ENCODE data around the gene PCDH18. TPM values are rescaled to one million over a fixed set of nuclear protein-coding genes. Genes with fewer than 3 reads are reported as not detected.

The PCDH18 gene
- total and polyA plus RNA-seq, 4 donors: 1.6 to 36.9 (median 15.9) TPM

GRCh38 chr4:137535718-137536117 lies 3.4 kb upstream of the PCDH18 start:
- no peaks in the 10 kb centered on the region for H3K27me3 ChIP-seq (ENCODE audit: control insufficient read depth in 1 of 2, insufficient read depth in 2 of 2, low read length in 1 of 2)
- 82 to 88% methylated on average over 1 of the region's 1 CpG for WGBS, 2 donors
- peaks cover 0 to under 1% of the 10 kb centered on the region in 2 donors for H3K4me1 ChIP-seq (ENCODE audit: control insufficient read depth in 1 of 2, insufficient read depth in 2 of 2, low read length in 2 of 2)
- DNase-seq (no peak), ATAC-seq (ENCODE audit: low FRiP score) (no peak)
- intact Hi-C loops (cut with DNase I): loop anchor here (10.0 kb wide), 3 partner anchors 159 to 411 kb away; no protein-coding TSS in a partner anchor
- H3K36me3 ChIP-seq (ENCODE audit: control insufficient read depth in 1 of 2, insufficient read depth in 2 of 2, low read length in 1 of 2): no peaks in the 10 kb centered on the region
- no peak overlapping the region for H3K4me3 ChIP-seq (ENCODE audit: low read length in 2 of 2)
- H3K9me3 ChIP-seq (ENCODE audit: control insufficient read depth, low read length): no peaks in the 10 kb centered on the region
- H3K27ac ChIP-seq (ENCODE audit: low read depth in 1 of 2, low read length in 2 of 2): no peak overlapping the region

DNA sequence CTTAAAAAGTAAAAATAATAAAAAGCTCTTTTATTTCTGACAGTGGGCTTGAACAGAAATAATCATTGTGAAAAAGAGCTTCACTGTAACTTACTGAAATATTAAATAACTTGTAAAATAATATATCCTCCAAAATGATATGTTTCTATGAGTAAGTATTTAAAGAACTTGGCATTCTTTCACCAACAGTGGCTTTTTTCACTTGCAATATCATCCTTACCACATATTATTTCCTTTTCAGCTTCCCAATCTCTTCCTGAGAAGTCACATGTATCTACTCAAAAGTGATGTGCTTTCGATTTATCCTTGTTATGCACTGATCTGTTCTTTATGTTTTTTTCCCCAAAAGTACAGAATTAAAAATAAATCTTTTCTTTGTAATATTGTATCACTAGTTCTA lies 2.2 kb upstream of the PCDH18 start:
- intact Hi-C loops (cut with DNase I): loop anchor here (5.0 to 10.0 kb wide), 6 partner anchors 102 to 410 kb away; no protein-coding TSS in a partner anchor
- peaks cover 0 to 6% of the 10 kb centered on the region in 2 donors for H3K4me1 ChIP-seq (ENCODE audit: control insufficient read depth in 1 of 2, insufficient read depth in 2 of 2, low read length in 2 of 2)
- WGBS, 2 donors: 96 to 98% methylated on average over 1 of the region's 1 CpG
- H3K36me3 ChIP-seq (ENCODE audit: control insufficient read depth in 1 of 2, insufficient read depth in 2 of 2, low read length in 1 of 2): no peaks in the 10 kb centered on the region
- no peak overlapping the region for H3K27ac ChIP-seq (ENCODE audit: low read depth in 1 of 2, low read length in 2 of 2)
- H3K9me3 ChIP-seq (ENCODE audit: control insufficient read depth, low read length): no peaks in the 10 kb centered on the region
- DNase-seq (no peak), ATAC-seq (ENCODE audit: low FRiP score) (no peak)
- no peak overlapping the region for H3K4me3 ChIP-seq (ENCODE audit: low read length in 2 of 2)
- no peaks in the 10 kb centered on the region for H3K27me3 ChIP-seq (ENCODE audit: control insufficient read depth in 1 of 2, insufficient read depth in 2 of 2, low read length in 1 of 2)

- peaks cover 0 to 6% of the 10 kb centered on the region in 2 donors for H3K4me1 ChIP-seq (ENCODE audit: control insufficient read depth in 1 of 2, insufficient read depth in 2 of 2, low read length in 2 of 2)
- H3K4me3 ChIP-seq (ENCODE audit: low read length in 2 of 2): no peak overlapping the region
- 72 to 76% methylated on average over 2 of the region's 2 CpGs for WGBS, 2 donors
- no peak for ATAC-seq (ENCODE audit: low FRiP score)
- no peaks in the 10 kb centered on the region for H3K9me3 ChIP-seq (ENCODE audit: control insufficient read depth, low read length)
- H3K27me3 ChIP-seq (ENCODE audit: control insufficient read depth in 1 of 2, insufficient read depth in 2 of 2, low read length in 1 of 2): no peaks in the 10 kb centered on the region
- H3K36me3 ChIP-seq (ENCODE audit: control insufficient read depth in 1 of 2, insufficient read depth in 2 of 2, low read length in 1 of 2): no peaks in the 10 kb centered on the region
- H3K27ac ChIP-seq (ENCODE audit: low read depth in 1 of 2, low read length in 2 of 2): no peak overlapping the region
- intact Hi-C loops (cut with DNase I): loop anchor here (5.0 to 10.0 kb wide), 6 partner anchors 102 to 409 kb away; no protein-coding TSS in a partner anchor
- no peak for DNase-seq
Measured at GRCh38 chr4:137533855-137534254, 1.6 kb upstream of the PCDH18 start.

DNA sequence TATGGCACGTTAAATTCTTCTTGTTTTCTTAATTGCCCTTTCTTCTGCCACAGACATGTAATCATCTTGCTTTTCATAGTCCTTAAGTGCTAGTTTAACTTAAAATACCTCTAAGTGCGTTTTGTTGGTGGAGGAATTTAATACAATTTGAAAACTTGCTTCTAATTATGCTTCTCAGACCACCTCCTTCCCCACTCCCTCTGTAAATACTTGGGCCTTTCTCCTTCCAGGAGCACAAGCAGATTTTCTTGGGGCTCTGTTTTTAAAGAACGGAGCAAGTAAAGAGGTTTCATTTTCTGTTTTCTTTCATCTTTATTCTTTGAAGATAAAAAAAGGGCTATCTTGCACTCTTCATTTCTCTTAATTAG lies 559 bp upstream of the PCDH18 start:
- Histone ChIP-seq H3K4me3 (ENCODE audit: low read length in 2 of 2) (peak overlapping the region; percentile 73 to 88), H3K9me3 (ENCODE audit: control insufficient read depth, low read length) (no peaks in the 10 kb centered on the region), H3K4me1 (ENCODE audit: control insufficient read depth in 1 of 2, insufficient read depth in 2 of 2, low read length in 2 of 2) (peaks cover 2 to 8% of the 10 kb centered on the region in 2 donors), H3K27me3 (ENCODE audit: control insufficient read depth in 1 of 2, insufficient read depth in 2 of 2, low read length in 1 of 2) (no peaks in the 10 kb centered on the region), H3K27ac (ENCODE audit: low read depth in 1 of 2, low read length in 2 of 2) (no peak overlapping the region), H3K36me3 (ENCODE audit: control insufficient read depth in 1 of 2, insufficient read depth in 2 of 2, low read length in 1 of 2) (no peaks in the 10 kb centered on the region)
- intact Hi-C loops (cut with DNase I): loop anchor here (5.0 to 10.0 kb wide), 6 partner anchors 101 to 408 kb away; no protein-coding TSS in a partner anchor
- whole genome bisulfite sequencing, 2 donors: 1% methylated on average over 3 of the region's 3 CpGs
- ATAC-seq (ENCODE audit: low FRiP score) (no peak), DNase-seq (no peak)

- no peaks in the 10 kb centered on the region for H3K9me3 ChIP-seq (ENCODE audit: control insufficient read depth, low read length)
- 1 to 2% methylated on average over 13 of the region's 13 CpGs for WGBS, 2 donors
- peak in 1 of 2 donors; percentile 32 for DNase-seq
- peak overlapping the region; percentile 28 to 74 for H3K27ac ChIP-seq (ENCODE audit: low read depth in 1 of 2, low read length in 2 of 2)
- peak overlapping the region; percentile 73 to 88 for H3K4me3 ChIP-seq (ENCODE audit: low read length in 2 of 2)
- intact Hi-C loops (cut with DNase I): loop anchor here (2.0 to 10.0 kb wide), 7 partner anchors 99 to 407 kb away; no protein-coding TSS in a partner anchor
- H3K36me3 ChIP-seq (ENCODE audit: control insufficient read depth in 1 of 2, insufficient read depth in 2 of 2, low read length in 1 of 2): no peaks in the 10 kb centered on the region
- no peaks in the 10 kb centered on the region for H3K27me3 ChIP-seq (ENCODE audit: control insufficient read depth in 1 of 2, insufficient read depth in 2 of 2, low read length in 1 of 2)
- peaks cover 5 to 11% of the 10 kb centered on the region in 2 donors for H3K4me1 ChIP-seq (ENCODE audit: control insufficient read depth in 1 of 2, insufficient read depth in 2 of 2, low read length in 2 of 2)
- peak; percentile 60 for ATAC-seq (ENCODE audit: low FRiP score)
Measured at GRCh38 chr4:137531168-137531985, 917 bp downstream of the PCDH18 start.

DNA sequence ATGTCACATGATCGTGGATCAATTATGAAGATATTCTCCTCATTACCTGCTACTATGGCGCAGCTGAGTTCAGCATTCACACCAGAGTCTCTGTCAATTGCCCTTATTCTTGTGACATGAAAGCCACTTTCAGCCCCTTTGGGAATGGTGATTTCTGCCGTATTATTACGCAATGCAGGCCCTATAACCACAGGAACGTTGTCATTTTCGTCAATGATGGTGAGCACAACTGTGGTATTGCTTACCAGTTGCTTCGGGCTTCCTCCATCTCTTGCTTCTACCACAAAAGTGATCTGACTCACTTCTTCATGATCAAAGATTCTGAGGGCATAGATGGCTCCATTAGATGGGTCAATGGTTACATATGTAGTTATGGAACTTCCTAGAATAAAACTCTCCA lies 2.1 kb downstream of the PCDH18 start:
- Histone ChIP-seq H3K27ac (ENCODE audit: low read depth in 1 of 2, low read length in 2 of 2) (peak overlapping the region in 1 of 2 donors; percentile 29), H3K36me3 (ENCODE audit: control insufficient read depth in 1 of 2, insufficient read depth in 2 of 2, low read length in 1 of 2) (no peaks in the 10 kb centered on the region), H3K9me3 (ENCODE audit: control insufficient read depth, low read length) (no peaks in the 10 kb centered on the region), H3K4me1 (ENCODE audit: control insufficient read depth in 1 of 2, insufficient read depth in 2 of 2, low read length in 2 of 2) (peaks cover 5 to 11% of the 10 kb centered on the region in 2 donors), H3K27me3 (ENCODE audit: control insufficient read depth in 1 of 2, insufficient read depth in 2 of 2, low read length in 1 of 2) (no peaks in the 10 kb centered on the region), H3K4me3 (ENCODE audit: low read length in 2 of 2) (peak overlapping the region; percentile 73 to 88)
- ATAC-seq (ENCODE audit: low FRiP score) (no peak), DNase-seq (no peak)
- intact Hi-C loops (cut with DNase I): loop anchor here (2.0 to 10.0 kb wide), 7 partner anchors 98 to 405 kb away; no protein-coding TSS in a partner anchor
- WGBS, 2 donors: 54 to 61% methylated on average over 7 of the region's 7 CpGs

GRCh38 chr4:137529432-137529831 lies 2.9 kb downstream of the PCDH18 start:
- intact Hi-C loops (cut with DNase I): loop anchor here (5.0 kb wide), 2 partner anchors 97 to 152 kb away; no protein-coding TSS in a partner anchor
- DNase-seq (no peak), ATAC-seq (ENCODE audit: low FRiP score) (no peak)
- H3K27me3 ChIP-seq (ENCODE audit: control insufficient read depth in 1 of 2, insufficient read depth in 2 of 2, low read length in 1 of 2): no peaks in the 10 kb centered on the region
- no peak overlapping the region for H3K27ac ChIP-seq (ENCODE audit: low read depth in 1 of 2, low read length in 2 of 2)
- H3K4me1 ChIP-seq (ENCODE audit: control insufficient read depth in 1 of 2, insufficient read depth in 2 of 2, low read length in 2 of 2): peaks cover 6 to 11% of the 10 kb centered on the region in 2 donors
- WGBS, 2 donors: 12% methylated on average over 5 of the region's 5 CpGs
- H3K36me3 ChIP-seq (ENCODE audit: control insufficient read depth in 1 of 2, insufficient read depth in 2 of 2, low read length in 1 of 2): no peaks in the 10 kb centered on the region
- H3K4me3 ChIP-seq (ENCODE audit: low read length in 2 of 2): peak overlapping the region; percentile 73 to 88
- H3K9me3 ChIP-seq (ENCODE audit: control insufficient read depth, low read length): no peaks in the 10 kb centered on the region

- Histone ChIP-seq H3K4me3 (ENCODE audit: low read length in 2 of 2) (peak overlapping the region; percentile 73 to 84), H3K9me3 (ENCODE audit: control insufficient read depth, low read length) (no peaks in the 10 kb centered on the region), H3K4me1 (ENCODE audit: control insufficient read depth in 1 of 2, insufficient read depth in 2 of 2, low read length in 2 of 2) (peaks cover 8 to 16% of the 10 kb centered on the region in 2 donors), H3K27ac (ENCODE audit: low read depth in 1 of 2, low read length in 2 of 2) (peak overlapping the region in 1 of 2 donors; percentile 28), H3K36me3 (ENCODE audit: control insufficient read depth in 1 of 2, insufficient read depth in 2 of 2, low read length in 1 of 2) (peaks cover 0 to 4% of the 10 kb centered on the region in 2 donors), H3K27me3 (ENCODE audit: control insufficient read depth in 1 of 2, insufficient read depth in 2 of 2, low read length in 1 of 2) (no peaks in the 10 kb centered on the region)
- ATAC-seq (ENCODE audit: low FRiP score) (no peak), DNase-seq (no peak)
- 11 to 12% methylated on average over 4 of the region's 4 CpGs for WGBS, 2 donors
- intact Hi-C loops (cut with DNase I): loop anchor here (5.0 kb wide), 2 partner anchors 96 to 151 kb away; no protein-coding TSS in a partner anchor
Measured at GRCh38 chr4:137528673-137529072, 3.6 kb downstream of the PCDH18 start.

Data from aorta (tissue), 5 donors.